WTC11 (cell line): ENCODE measurements around the gene TCAIM. TPM values are rescaled to one million over a fixed set of nuclear protein-coding genes. Genes with fewer than 3 reads are reported as not detected.

Source experiments
- AR ChIP-seq: fragments of 250-450 bp; sonication (Bioruptor Pico); IDR thresholded peaks from 2 replicates; pipeline ENCODE4 v1.9.0; 2021; ENCODE audit warnings: mild to moderate bottlenecking
- ATF1 ChIP-seq: sonication (generic); formaldehyde crosslinking; IDR thresholded peaks from 2 replicates; pipeline ENCODE4 v1.8.1; 2023; ENCODE audit warnings: mild to moderate bottlenecking, moderate library complexity, missing genetic modification reagents
- CBFB ChIP-seq: sonication (generic); formaldehyde crosslinking; IDR thresholded peaks from 2 replicates; pipeline ENCODE4 v1.8.1; 2022; ENCODE audit warnings: mild to moderate bottlenecking, low read depth, missing genetic modification reagents
- CDX4 ChIP-seq: fragments of 250-450 bp; sonication (Bioruptor Pico); IDR thresholded peaks from 2 replicates; pipeline ENCODE4 v1.9.0; 2021; ENCODE audit warnings: moderate library complexity, mild to moderate bottlenecking, inconsistent platforms, borderline replicate concordance
- CREB1 ChIP-seq: sonication (generic); formaldehyde crosslinking; IDR thresholded peaks from 2 replicates; pipeline ENCODE4 v1.8.0; 2023; ENCODE audit warnings: mild to moderate bottlenecking, missing genetic modification reagents
- CTCF ChIP-seq: fragments of 200-600 bp; IDR thresholded peaks from 2 replicates; pipeline ENCODE4 v1.8.0; 2022; ENCODE audit warnings: antibody characterized with exemption
- E2F4 ChIP-seq: sonication (generic); formaldehyde crosslinking; IDR thresholded peaks from 2 replicates; pipeline ENCODE4 v1.8.1; 2022; ENCODE audit warnings: low read depth, mild to moderate bottlenecking, moderate library complexity, missing genetic modification reagents, borderline replicate concordance
- E2F5 ChIP-seq: sonication (generic); formaldehyde crosslinking; IDR thresholded peaks from 2 replicates; pipeline ENCODE4 v1.8.1; 2022; ENCODE audit warnings: mild to moderate bottlenecking, moderate library complexity, missing genetic modification reagents
- ELF4 ChIP-seq: sonication (generic); formaldehyde crosslinking; IDR thresholded peaks from 2 replicates; pipeline ENCODE4 v1.8.1; 2022; ENCODE audit warnings: low read depth, mild to moderate bottlenecking, moderate library complexity, missing genetic modification reagents
- EMX1 ChIP-seq: fragments of 250-450 bp; sonication (Bioruptor Pico); IDR thresholded peaks from 2 replicates; pipeline ENCODE4 v1.8.0; 2021; ENCODE audit warnings: mild to moderate bottlenecking
- ESRRA ChIP-seq: sonication (generic); formaldehyde crosslinking; IDR thresholded peaks from 2 replicates; pipeline ENCODE4 v1.8.1; 2022; ENCODE audit warnings: mild to moderate bottlenecking, missing genetic modification reagents, borderline replicate concordance
- ETV6 ChIP-seq: sonication (generic); formaldehyde crosslinking; IDR thresholded peaks from 2 replicates; pipeline ENCODE4 v1.8.1; 2022; ENCODE audit warnings: mild to moderate bottlenecking, missing genetic modification reagents
- FOXP1 ChIP-seq: sonication (generic); formaldehyde crosslinking; IDR thresholded peaks from 2 replicates; pipeline ENCODE4 v1.8.0; 2022; ENCODE audit warnings: missing genetic modification reagents, mild to moderate bottlenecking, moderate library complexity, borderline replicate concordance
- HMGA2 ChIP-seq: fragments of 250-450 bp; sonication (Bioruptor Pico); IDR thresholded peaks from 2 replicates; pipeline ENCODE4 v1.4.0; 2021; ENCODE audit warnings: mild to moderate bottlenecking, moderate library complexity
- HMGXB4 ChIP-seq: sonication (generic); formaldehyde crosslinking; IDR thresholded peaks from 2 replicates; pipeline ENCODE4 v1.8.1; 2023; ENCODE audit warnings: mild to moderate bottlenecking, moderate library complexity, missing genetic modification reagents
- IRF2 ChIP-seq: sonication (generic); formaldehyde crosslinking; IDR thresholded peaks from 2 replicates; pipeline ENCODE4 v1.8.0; 2022; ENCODE audit warnings: low read depth, missing genetic modification reagents, borderline replicate concordance
- MAX ChIP-seq: sonication (generic); formaldehyde crosslinking; IDR thresholded peaks from 2 replicates; pipeline ENCODE4 v1.8.0; 2022; ENCODE audit warnings: mild to moderate bottlenecking, missing genetic modification reagents
- NR1H2 ChIP-seq: sonication (generic); formaldehyde crosslinking; IDR thresholded peaks from 2 replicates; pipeline ENCODE4 v1.9.0; 2021; ENCODE audit warnings: mild to moderate bottlenecking, moderate library complexity, missing genetic modification reagents
- PRRX2 ChIP-seq: fragments of 250-450 bp; sonication (Bioruptor Pico); IDR thresholded peaks from 2 replicates; pipeline ENCODE4 v1.8.0; 2021; ENCODE audit warnings: mild to moderate bottlenecking
- RORB ChIP-seq: fragments of 250-450 bp; sonication (Bioruptor Pico); IDR thresholded peaks from 2 replicates; pipeline ENCODE4 v1.9.0; 2021; ENCODE audit warnings: mild to moderate bottlenecking
- SOX15 ChIP-seq: fragments of 250-450 bp; sonication (Bioruptor Pico); IDR thresholded peaks from 2 replicates; pipeline ENCODE4 v1.9.0; 2021; ENCODE audit warnings: mild to moderate bottlenecking
- TEAD4 ChIP-seq: sonication (generic); formaldehyde crosslinking; IDR thresholded peaks from 2 replicates; pipeline ENCODE4 v1.8.0; 2022; ENCODE audit warnings: mild to moderate bottlenecking, missing genetic modification reagents
- ZNF317 ChIP-seq: sonication (generic); formaldehyde crosslinking; IDR thresholded peaks from 2 replicates; pipeline ENCODE4 v1.8.1; 2023; ENCODE audit warnings: low read depth, mild to moderate bottlenecking, moderate library complexity, missing genetic modification reagents, borderline replicate concordance
- ZNF423 ChIP-seq: fragments of 250-450 bp; sonication (Bioruptor Pico); IDR thresholded peaks from 2 replicates; pipeline ENCODE4 v2.1.2; 2022; ENCODE audit warnings: mild to moderate bottlenecking, moderate library complexity
- ZNF532 ChIP-seq: fragments of 250-450 bp; sonication (Bioruptor Pico); IDR thresholded peaks from 2 replicates; pipeline ENCODE4 v1.9.0; 2021; ENCODE audit warnings: mild to moderate bottlenecking, borderline replicate concordance
- total RNA-seq: library from RNA; stranded (reverse); gene quantifications from 3 replicates; pipeline ENCODE4 v1.2.3, GENCODE V29; 2021

The TCAIM gene
- total RNA-seq, 1 experiment from 2014 or later = 18.9 TPM

GRCh38 chr3:44338010-44338827 is at the start of gene TCAIM (continued):
- TF ChIP-seq ZNF317 = no peak
- TF ChIP-seq NR1H2 = no peak
- peak; percentile 66 for TF ChIP-seq CREB1
- no peak for TF ChIP-seq CTCF
- no peak for TF ChIP-seq ATF1 (CRISPR knock-in tag)
- no peak for TF ChIP-seq EMX1 (CRISPR knock-in tag)
- TF ChIP-seq FOXP1 (CRISPR knock-in tag) = peak; percentile 97
- no peak for TF ChIP-seq RORB
- TF ChIP-seq TEAD4 (CRISPR knock-in tag) = peak; percentile 74; the same call in 1 of the 2 replicates
- TF ChIP-seq IRF2 (CRISPR knock-in tag) = no peak
- peak; percentile 96 for TF ChIP-seq ESRRA
- peak; percentile 91 for TF ChIP-seq ETV6 (CRISPR knock-in tag)
- TF ChIP-seq E2F5 (CRISPR knock-in tag) = peak; percentile 86
- peak; percentile 93 for TF ChIP-seq ZNF423
- TF ChIP-seq SOX15 = no peak
- no peak for TF ChIP-seq AR (CRISPR knock-in tag)
- no peak; the same call in 1 of the 2 replicates for TF ChIP-seq HMGA2 (CRISPR knock-in tag)
- no peak for TF ChIP-seq ELF4
- TF ChIP-seq MAX (CRISPR knock-in tag) = peak; percentile 99
- peak; percentile 51; the same call in 1 of the 2 replicates for TF ChIP-seq CBFB (CRISPR knock-in tag)
- no peak for TF ChIP-seq ZNF532 (CRISPR knock-in tag)
- TF ChIP-seq PRRX2 (CRISPR knock-in tag) = no peak
- no peak for TF ChIP-seq E2F4 (CRISPR knock-in tag)
- no peak for TF ChIP-seq CDX4 (CRISPR knock-in tag)
- TF ChIP-seq HMGXB4 (CRISPR knock-in tag) = peak; percentile 62
